HepG2 (cell line): ENCODE results near the gene PARVB. TPM values are rescaled to one million over a fixed set of nuclear protein-coding genes. Genes with fewer than 3 reads are reported as not detected.

Experiments
- ATAC-seq: fragments of 200-7000 bp; cut with Tn5 transposase; 3 replicates; pipeline ENCODE4 v1.9.1; 2020; ENCODE audit warnings: mild to moderate bottlenecking, moderate library complexity
- BruUV-seq: library from RNA; stranded (reverse); fragments of 400-500 nt; replicated peaks from 2 replicates; lab custom pipeline; 2021; lab: Mats Ljungman, UMichigan
- CTCF ChIA-PET: fragments of 300-600 bp; formaldehyde crosslinking; extraction: SDS; loops from one replicate; lab custom pipeline; 2021; ENCODE audit warnings: low total read pairs, inconsistent platforms, low intra/inter-chr PET ratio; lab: Yijun Ruan, JAX
- POLR2A ChIA-PET: fragments of 350-600 bp; sonication (Branson Sonifier 250); formaldehyde crosslinking; loops from one replicate; lab custom pipeline; 2020; ENCODE audit warnings: antibody characterized with exemption, inconsistent platforms; lab: Yijun Ruan, JAX
- DNase-seq: peaks from one replicate; pipeline ENCODE4 v3.0.0-alpha.2; 2015; ENCODE audit warnings: low spot score
- FAIRE-seq: peaks from 3 replicates; lab custom pipeline; 2011; peaks lifted over from hg19 to GRCh38; lab: Jason Lieb, UNC
- H2AFZ ChIP-seq: one replicate; pipeline ENCODE4 v1.6.1; 2011; ENCODE audit warnings: low read length, inconsistent platforms
- H3K27ac ChIP-seq: fragments of 300-600 bp; 3 replicates; pipeline ENCODE4 v1.8.0; 2011; ENCODE audit warnings: mixed run types, mild to moderate bottlenecking, mixed read lengths, low read length, inconsistent platforms; ENCODE audit not compliant: insufficient read depth; ENCODE audit errors: extremely low read length
- H3K27me3 ChIP-seq, 2 experiments: fragments of 200-600 bp in 1 of 2; 2 replicates in 1 of 2; 3 replicates in 1 of 2; pipeline versions ENCODE4 v1.6.0 to v1.8.0; 2011; ENCODE audit warnings: low read length in 2 of 2, mild to moderate bottlenecking in 2 of 2, moderate library complexity in 2 of 2, inconsistent platforms in 1 of 2; ENCODE audit not compliant: insufficient read depth in 2 of 2, control insufficient read depth in 1 of 2
- H3K36me3 ChIP-seq, 2 experiments: fragments of 200-600 bp in 1 of 2; replicated peaks in 1 of 2; 2 replicates in 1 of 2; 3 replicates in 1 of 2; pipeline versions ENCODE4 v1.5.1 to v1.8.0; 2011; ENCODE audit warnings: low read length in 2 of 2, inconsistent platforms in 1 of 2; ENCODE audit not compliant: insufficient read depth in 2 of 2, control insufficient read depth in 1 of 2
- H3K4me1 ChIP-seq: 2 replicates; pipeline ENCODE4 v1.5.1; 2012; ENCODE audit warnings: low read length, inconsistent platforms; ENCODE audit not compliant: insufficient read depth
- H3K4me2 ChIP-seq: 2 replicates; pipeline ENCODE4 v1.6.0; 2011; ENCODE audit warnings: low read depth, low read length, inconsistent platforms
- H3K4me3 ChIP-seq, 3 experiments: fragments of 200-600 bp in 1 of 3; sonication (generic), shearing (Covaris generic) in 1 of 3; replicated peaks in 1 of 3; 2 replicates each; pipeline ENCODE4 v1.5.1; 2011 to 2016; ENCODE audit warnings: low read length in 3 of 3, inconsistent platforms in 2 of 3, low read depth in 2 of 3, mild to moderate bottlenecking in 2 of 3, control low read depth in 1 of 3, mixed read lengths in 1 of 3; ENCODE audit not compliant: insufficient read depth in 1 of 3
- H3K79me2 ChIP-seq: one replicate; pipeline ENCODE4 v1.6.1; 2011; ENCODE audit warnings: low read length, inconsistent platforms; ENCODE audit not compliant: insufficient read depth
- H3K9ac ChIP-seq: 2 replicates; pipeline ENCODE4 v1.6.0; 2011; ENCODE audit warnings: mild to moderate bottlenecking, low read depth, low read length, inconsistent platforms; ENCODE audit not compliant: insufficient read depth
- H3K9me3 ChIP-seq: 2 replicates; pipeline ENCODE4 v1.5.1; 2012; ENCODE audit warnings: mild to moderate bottlenecking, low read length
- H4K20me1 ChIP-seq: 2 replicates; pipeline ENCODE4 v1.6.0; 2011; ENCODE audit warnings: inconsistent platforms, mild to moderate bottlenecking, low read length, moderate library complexity; ENCODE audit not compliant: insufficient read depth
- ATRX ChIP-seq: sonication (generic); formaldehyde crosslinking; IDR thresholded peaks from 2 replicates; pipeline ENCODE4 v1.4.0; 2020; ENCODE audit warnings: missing genetic modification reagents, borderline replicate concordance
- SAFB2 ChIP-seq: sonication (generic); formaldehyde crosslinking; IDR thresholded peaks from 2 replicates; pipeline ENCODE4 v1.5.1; 2020; ENCODE audit warnings: missing genetic modification reagents, low read depth, mild to moderate bottlenecking, borderline replicate concordance
- SNRNP70 ChIP-seq: fragments of 200-400 bp; formaldehyde crosslinking; IDR thresholded peaks from 2 replicates; pipeline ENCODE4 v1.6.1; 2017; ENCODE audit warnings: mild to moderate bottlenecking, low read depth, low read length, moderate library complexity
- SP2 ChIP-seq: sonication (generic); formaldehyde crosslinking; IDR thresholded peaks from 2 replicates; pipeline ENCODE4 v1.5.1; 2020; ENCODE audit warnings: mild to moderate bottlenecking, missing genetic modification reagents
- ZBTB21 ChIP-seq: sonication (generic); formaldehyde crosslinking; IDR thresholded peaks from 2 replicates; pipeline ENCODE4 v1.4.0; 2020; ENCODE audit warnings: missing genetic modification reagents
- ZBTB46 ChIP-seq: sonication (generic); formaldehyde crosslinking; IDR thresholded peaks from 2 replicates; pipeline ENCODE4 v1.4.0; 2020; ENCODE audit warnings: mild to moderate bottlenecking, missing genetic modification reagents, borderline replicate concordance
- ZNF577 ChIP-seq: sonication (generic); formaldehyde crosslinking; IDR thresholded peaks from 2 replicates; pipeline ENCODE4 v1.4.0; 2020; ENCODE audit warnings: mild to moderate bottlenecking, low read depth, missing genetic modification reagents, borderline replicate concordance
- WGBS: methylation state at CpG from one replicate; pipeline ENCODE4 v1.1.6; 2017; ENCODE audit warnings: low lambda C conversion rate; 5-methylcytosine and 5-hydroxymethylcytosine counted together
- in situ Hi-C: cut with HindIII; loops from 2 replicates; pipeline ENCODE4 v1.10.0; 2017; ENCODE audit warnings: low pct_unique_long_range_greater_than_20kb; ENCODE audit not compliant: extremely low pct_ligation_motif_present
- intact Hi-C: fragments of 100-400 bp; cut with micrococcal nuclease; formaldehyde crosslinking; loops from one replicate; pipeline ENCODE4 v1.10.0; 2022; ENCODE audit not compliant: unreplicated experiment
- polyA plus RNA-seq, 8 experiments: library from polyadenylated mRNA; depleted of rRNA in 3 of 8; stranded (reverse) in 7 of 8; unstranded in 1 of 8; fragments of >200 nt; fragmentation: Illumina TruSeq in 4 of 8; extraction: Trizol in 4 of 8; gene quantifications; 2 replicates each; pipeline versions ENCODE4 v1.2.1 to v1.2.3, GENCODE V29; 2011 to 2016; ENCODE audit warnings: low read depth in 4 of 8, missing spikeins in 1 of 8, mixed read lengths in 1 of 8; ENCODE audit not compliant: insufficient read depth in 1 of 8
- total RNA-seq, 5 experiments: library from RNA; depleted of rRNA; stranded (reverse); fragments of >200 nt; fragmentation: Illumina TruSeq; extraction: Trizol; gene quantifications; 2 replicates each; pipeline ENCODE4 v1.2.3, GENCODE V29; 2016; ENCODE audit warnings: low read depth in 1 of 5
- TF ChIP-seq, protein P1 (sequence below): sonication (generic); formaldehyde crosslinking; IDR thresholded peaks from 2 replicates; pipeline ENCODE4 v1.8.1; 2023; ENCODE audit warnings: mild to moderate bottlenecking, moderate library complexity, missing genetic modification reagents
- TF ChIP-seq, protein P2 (sequence below): sonication (generic); formaldehyde crosslinking; IDR thresholded peaks from 2 replicates; pipeline ENCODE4 v1.9.0; 2021; ENCODE audit warnings: missing genetic modification reagents, mild to moderate bottlenecking, borderline replicate concordance

Gene PARVB
- total and polyA plus RNA-seq, 2 of the 13 experiments (the other 11 are each of a cell fraction or from before 2014, with no cell fraction given): 0.11 to 0.15 TPM

- H3K36me3 ChIP-seq: no peaks in the 10 kb centered on the region
- H3K4me1 ChIP-seq: no peaks in the 10 kb centered on the region
- no TSS peak for BruUV-seq
- no peak overlapping the region for H3K4me3 ChIP-seq
- no peaks in the 10 kb centered on the region for H4K20me1 ChIP-seq
- TF ChIP-seq ZNF577 (CRISPR knock-in tag) (no peak), SAFB2 (CRISPR knock-in tag) (no peak), SNRNP70 (no peak), SP2 (CRISPR knock-in tag) (no peak), ATRX (no peak), ZBTB46 (CRISPR knock-in tag) (no peak), ZBTB21 (no peak)
- TF ChIP-seq, protein P1, sequence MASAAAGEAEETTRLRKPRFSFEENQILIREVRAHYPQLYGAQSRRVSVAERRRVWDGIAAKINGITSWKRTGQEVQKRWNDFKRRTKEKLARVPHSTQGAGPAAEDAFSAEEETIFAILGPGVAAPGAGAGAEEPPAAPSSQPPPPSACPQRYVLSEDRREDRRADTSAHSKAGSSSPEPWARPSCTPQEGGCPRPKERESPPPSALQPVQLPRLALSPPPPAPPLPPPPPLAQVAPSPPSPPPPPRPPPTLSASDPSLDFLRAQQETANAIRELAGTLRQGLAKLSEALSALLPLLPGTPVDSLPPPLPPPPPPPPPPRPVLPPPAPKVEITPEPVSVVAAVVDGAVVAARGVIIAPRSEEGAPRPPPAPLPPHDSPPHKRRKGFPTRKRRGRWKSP: no peak
- TF ChIP-seq, protein P2, sequence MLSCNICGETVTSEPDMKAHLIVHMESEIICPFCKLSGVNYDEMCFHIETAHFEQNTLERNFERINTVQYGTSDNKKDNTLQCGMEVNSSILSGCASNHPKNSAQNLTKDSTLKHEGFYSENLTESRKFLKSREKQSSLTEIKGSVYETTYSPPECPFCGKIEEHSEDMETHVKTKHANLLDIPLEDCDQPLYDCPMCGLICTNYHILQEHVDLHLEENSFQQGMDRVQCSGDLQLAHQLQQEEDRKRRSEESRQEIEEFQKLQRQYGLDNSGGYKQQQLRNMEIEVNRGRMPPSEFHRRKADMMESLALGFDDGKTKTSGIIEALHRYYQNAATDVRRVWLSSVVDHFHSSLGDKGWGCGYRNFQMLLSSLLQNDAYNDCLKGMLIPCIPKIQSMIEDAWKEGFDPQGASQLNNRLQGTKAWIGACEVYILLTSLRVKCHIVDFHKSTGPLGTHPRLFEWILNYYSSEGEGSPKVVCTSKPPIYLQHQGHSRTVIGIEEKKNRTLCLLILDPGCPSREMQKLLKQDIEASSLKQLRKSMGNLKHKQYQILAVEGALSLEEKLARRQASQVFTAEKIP (CRISPR knock-in tag): no peak
- TF ChIP-seq, all 625 proteins: peak for 0
- DNase-seq (no peak), ATAC-seq (no peak; the same call in 2 of the 3 replicates), FAIRE-seq (no peak)
- intact Hi-C loops: no loop called here
- no peaks in the 10 kb centered on the region for H3K79me2 ChIP-seq
- no peak overlapping the region for H3K4me2 ChIP-seq
- no peak overlapping the region for H3K27ac ChIP-seq
- H3K9me3 ChIP-seq: no peaks in the 10 kb centered on the region
- H2AFZ ChIP-seq: no peak overlapping the region
- CTCF ChIA-PET: no interaction called here
- in situ Hi-C loops: no loop called here
- 0% methylated on average over 5 of the region's 8 CpGs for WGBS
- POLR2A ChIA-PET: no interaction called here
- no peak overlapping the region for H3K9ac ChIP-seq
- H3K27me3 ChIP-seq: peaks cover 1 to 23% of the 10 kb centered on the region in 2 experiments; a peak in 4 of 5 replicates
Observed at GRCh38 chr22:44206696-44207095, 182.6 kb downstream of the PARVB start.
